Stimulated activated naive B cell treated with anti-CD40 and anti-IgM and Interleukin-4, amounts not matched to agents 10 μg/mL and 1 μg/mL and 100 μg/mL, for 72 hours (primary cell): ENCODE results near the gene CNNM3.

Experiments
- ATAC-seq, 2 donors: fragments of 150-1000 bp; cut with Tn5 transposase; replicated peaks; 2 replicates each; pipeline ENCODE4 v1.10.0; 2021; ENCODE audit warnings: moderate library complexity in 1 of 2
- DNase-seq: peaks from one replicate; pipeline ENCODE4 v3.0.0; 2021
- H3K27ac Mint-ChIP-seq: one replicate; pipeline ENCODE4 v1.8.0; 2022; ENCODE audit warnings: mild to moderate bottlenecking, mixed read lengths
- H3K27me3 Mint-ChIP-seq, 2 donors: one replicate each; pipeline ENCODE4 v1.8.0; 2022; ENCODE audit warnings: mixed read lengths in 2 of 2
- H3K36me3 Mint-ChIP-seq, 2 donors: one replicate each; pipeline ENCODE4 v1.8.0; 2022; ENCODE audit warnings: mixed read lengths in 2 of 2, mild to moderate bottlenecking in 1 of 2
- H3K4me1 Mint-ChIP-seq, 2 donors: one replicate each; pipeline ENCODE4 v1.8.0; 2022; ENCODE audit warnings: mixed read lengths in 2 of 2, mild to moderate bottlenecking in 1 of 2
- H3K4me3 Mint-ChIP-seq, 2 donors: one replicate each; pipeline ENCODE4 v1.8.0; 2022; ENCODE audit warnings: mild to moderate bottlenecking in 2 of 2, mixed read lengths in 2 of 2, moderate library complexity in 1 of 2
- H3K9me3 Mint-ChIP-seq, 2 donors: one replicate each; pipeline ENCODE4 v1.8.0; 2022; ENCODE audit warnings: mixed read lengths in 2 of 2, mild to moderate bottlenecking in 1 of 2

Gene CNNM3

DNA sequence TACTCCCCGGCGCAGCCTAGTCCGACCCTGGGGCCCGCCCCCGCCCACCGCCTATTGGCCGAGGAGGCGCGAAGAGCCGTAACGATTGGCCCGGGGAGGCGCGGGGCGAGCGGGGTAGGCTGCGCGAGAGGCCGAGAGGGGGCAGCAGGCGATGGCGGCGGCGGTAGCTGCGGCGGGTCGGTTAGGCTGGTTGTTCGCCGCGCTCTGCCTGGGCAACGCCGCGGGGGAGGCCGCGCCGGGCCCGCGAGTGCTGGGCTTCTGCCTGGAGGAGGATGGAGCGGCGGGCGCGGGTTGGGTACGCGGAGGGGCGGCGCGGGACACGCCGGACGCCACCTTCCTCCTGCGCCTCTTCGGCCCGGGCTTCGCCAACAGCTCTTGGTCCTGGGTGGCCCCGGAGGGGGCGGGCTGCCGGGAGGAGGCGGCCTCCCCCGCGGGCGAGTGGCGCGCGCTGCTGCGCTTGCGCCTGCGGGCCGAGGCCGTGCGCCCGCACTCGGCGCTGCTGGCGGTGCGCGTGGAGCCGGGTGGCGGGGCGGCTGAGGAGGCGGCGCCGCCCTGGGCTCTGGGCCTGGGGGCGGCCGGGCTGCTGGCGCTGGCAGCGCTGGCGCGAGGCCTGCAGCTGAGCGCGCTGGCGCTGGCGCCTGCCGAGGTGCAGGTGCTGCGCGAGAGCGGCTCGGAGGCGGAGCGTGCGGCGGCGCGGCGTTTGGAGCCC lies at the start of gene CNNM3:
CNNM3 (plus strand) TSS at position 142 of the 709 bp plus-strand sequence; CDS start at position 152, 10 bp downstream.
- ATAC-seq = peak; percentile 94
- H3K4me1 Mint-ChIP-seq = peaks cover 42 to 51% of the 10 kb centered on the region in 2 donors
- peak; percentile 94 for DNase-seq
- H3K27ac Mint-ChIP-seq = peak within 1 kb of the TSS; percentile 84
- H3K36me3 Mint-ChIP-seq = peaks cover 21 to 32% of the 10 kb centered on the region in 2 donors
- peak within 1 kb of the TSS; percentile 85 to 87 for H3K4me3 Mint-ChIP-seq
- no peaks in the 10 kb centered on the region for H3K27me3 Mint-ChIP-seq
- H3K9me3 Mint-ChIP-seq = no peaks in the 10 kb centered on the region

- Mint-ChIP-seq H3K27ac (peak overlapping the region; percentile 77), H3K4me1 (peaks cover 58 to 78% of the 10 kb centered on the region in 2 donors), H3K36me3 (peaks cover 9 to 12% of the 10 kb centered on the region in 2 donors), H3K4me3 (peak overlapping the region in 1 of 2 donors; percentile 11), H3K27me3 (no peaks in the 10 kb centered on the region), H3K9me3 (no peaks in the 10 kb centered on the region)
- no peak for ATAC-seq
- DNase-seq = no peak
These were observed 48.8 kb upstream of the CNNM3 start for GRCh38 chr2:96767135-96767871.

DNA sequence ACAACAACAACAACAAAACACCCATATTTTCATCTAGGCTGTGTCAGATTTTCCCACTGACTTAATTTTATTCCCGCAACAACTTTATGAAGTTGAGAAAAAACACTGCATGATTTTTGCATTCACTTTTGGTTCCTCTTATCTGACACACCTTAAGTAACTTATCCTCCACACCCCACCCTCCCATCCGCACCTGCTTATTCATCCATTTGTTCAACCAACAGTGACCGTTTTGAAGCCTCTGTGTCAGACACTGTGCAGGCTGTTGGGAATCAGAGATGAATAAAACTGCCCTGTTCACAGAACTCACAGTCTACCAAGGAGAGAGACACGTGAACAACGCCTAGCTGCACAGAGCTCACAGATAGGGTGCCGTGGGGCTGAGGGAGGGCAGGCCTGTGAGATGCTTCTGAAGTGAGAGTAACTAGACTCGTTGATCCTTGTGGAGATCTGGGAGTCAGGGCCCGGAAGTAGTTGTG lies 47.9 kb upstream of the CNNM3 start:
- no peak overlapping the region for H3K4me3 Mint-ChIP-seq
- H3K27ac Mint-ChIP-seq = peak overlapping the region; percentile 33
- H3K27me3 Mint-ChIP-seq = no peaks in the 10 kb centered on the region
- peaks cover 56 to 78% of the 10 kb centered on the region in 2 donors for H3K4me1 Mint-ChIP-seq
- ATAC-seq = peak; percentile 59 to 62
- DNase-seq = no peak
- H3K9me3 Mint-ChIP-seq = no peaks in the 10 kb centered on the region
- peaks cover 9 to 16% of the 10 kb centered on the region in 2 donors for H3K36me3 Mint-ChIP-seq

DNA sequence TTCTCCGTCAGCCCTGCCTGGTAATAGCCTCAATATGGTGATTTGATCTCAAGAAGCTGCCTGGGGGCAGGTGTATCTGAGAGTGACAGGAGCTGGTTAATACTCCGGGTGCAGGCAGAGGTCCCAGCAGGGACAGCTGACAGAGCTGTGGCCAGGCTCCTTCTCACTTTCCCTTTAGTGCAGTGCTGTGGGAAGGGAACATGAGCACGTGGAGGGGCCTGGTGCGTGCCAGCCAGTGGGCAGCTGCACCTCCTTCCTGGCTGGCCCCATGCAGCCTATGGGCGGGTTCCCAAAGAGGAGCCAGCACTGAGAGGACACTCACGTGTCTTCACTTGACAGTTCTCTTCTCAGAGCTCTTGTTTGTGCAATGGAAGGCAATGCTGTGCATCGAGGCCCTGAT lies 46.3 kb upstream of the CNNM3 start:
- no peaks in the 10 kb centered on the region for H3K9me3 Mint-ChIP-seq
- no peak overlapping the region for H3K4me3 Mint-ChIP-seq
- no peak for ATAC-seq
- no peak overlapping the region for H3K27ac Mint-ChIP-seq
- DNase-seq = no peak
- H3K27me3 Mint-ChIP-seq = no peaks in the 10 kb centered on the region
- H3K36me3 Mint-ChIP-seq = peaks cover 9 to 16% of the 10 kb centered on the region in 2 donors
- peaks cover 49 to 65% of the 10 kb centered on the region in 2 donors for H3K4me1 Mint-ChIP-seq

DNA sequence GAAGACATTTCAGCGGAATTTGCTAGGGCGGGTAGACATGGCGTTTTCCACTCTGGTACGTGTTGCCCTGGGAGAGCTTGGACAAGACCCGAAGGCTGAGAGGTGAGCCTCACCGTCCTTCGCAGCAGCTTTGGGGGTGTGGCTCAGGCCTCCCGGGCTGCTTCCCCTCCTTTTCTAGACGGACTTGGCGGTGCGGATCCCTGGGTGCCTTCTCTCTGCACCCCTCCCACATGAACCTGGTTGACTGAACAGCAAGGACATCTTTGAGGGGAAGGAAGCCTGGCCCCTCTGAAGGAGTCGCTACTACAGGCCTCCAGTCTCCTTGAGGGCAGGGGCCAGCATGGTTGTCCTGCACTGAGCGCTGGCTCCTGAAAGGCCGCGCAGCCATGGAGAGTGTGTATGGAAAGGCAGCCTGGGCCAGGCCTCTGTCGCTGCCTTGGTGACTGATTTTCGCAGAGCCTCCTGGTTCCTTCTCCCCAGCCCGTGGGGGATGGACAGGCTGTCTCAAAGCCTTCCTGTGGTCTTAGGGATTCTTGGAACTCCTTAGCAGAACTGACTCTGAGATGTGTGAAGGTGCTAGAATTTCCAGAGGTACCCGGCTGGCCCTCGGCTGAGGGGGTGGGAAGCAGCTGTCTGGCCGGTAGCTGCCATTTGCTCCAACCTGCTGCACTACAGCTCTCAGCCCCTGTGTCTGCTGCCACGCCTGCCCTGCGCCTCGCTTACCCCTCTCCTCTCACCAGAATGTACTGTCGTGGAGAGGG lies 45.4 kb upstream of the CNNM3 start:
- DNase-seq (no peak), ATAC-seq (no peak)
- H3K27ac Mint-ChIP-seq = no peak overlapping the region
- peaks cover 52 to 58% of the 10 kb centered on the region in 2 donors for H3K4me1 Mint-ChIP-seq
- no peak overlapping the region for H3K4me3 Mint-ChIP-seq
- peaks cover 9 to 16% of the 10 kb centered on the region in 2 donors for H3K36me3 Mint-ChIP-seq
- no peaks in the 10 kb centered on the region for H3K27me3 Mint-ChIP-seq
- H3K9me3 Mint-ChIP-seq = no peaks in the 10 kb centered on the region

DNA sequence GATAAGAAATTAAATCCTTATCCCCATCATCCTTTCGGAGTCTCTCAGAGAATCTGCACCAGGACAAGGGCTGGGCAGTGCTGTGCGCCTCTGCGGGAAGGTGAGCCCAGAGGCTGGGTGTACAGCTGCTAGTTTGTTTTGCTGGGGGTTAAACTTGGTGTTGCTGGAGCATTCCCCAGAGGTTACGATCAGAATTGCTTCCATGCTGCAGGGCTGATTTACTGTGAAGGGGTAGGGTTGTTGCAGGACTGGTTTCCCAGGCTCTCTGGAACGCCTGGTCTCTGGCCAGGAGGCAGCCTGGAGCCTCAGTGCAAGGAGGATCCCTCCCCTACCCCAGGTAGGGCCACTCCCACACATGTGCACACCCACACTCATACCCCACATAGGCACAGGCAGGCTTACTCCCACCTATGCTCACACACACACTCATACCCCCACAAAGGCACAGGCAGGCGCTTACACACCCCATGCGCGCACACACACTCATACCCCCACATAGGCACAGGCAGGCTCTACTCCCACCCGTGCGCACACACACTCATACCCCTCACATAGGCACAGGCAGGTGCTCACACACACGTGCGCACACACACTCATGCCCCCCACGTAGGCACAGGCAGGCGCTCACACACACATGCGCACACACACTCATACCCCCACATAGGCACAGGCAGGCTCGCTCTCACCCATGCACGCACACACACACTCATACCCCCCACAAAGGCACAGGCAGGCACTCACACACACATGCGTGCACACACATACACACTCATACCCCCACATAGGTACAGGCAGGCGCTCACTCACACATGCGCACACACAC lies 44.1 kb upstream of the CNNM3 start:
- ATAC-seq (no peak), DNase-seq (no peak)
- Mint-ChIP-seq H3K4me3 (no peak overlapping the region), H3K27me3 (no peaks in the 10 kb centered on the region), H3K36me3 (peaks cover 5 to 11% of the 10 kb centered on the region in 2 donors), H3K27ac (no peak overlapping the region), H3K9me3 (no peaks in the 10 kb centered on the region), H3K4me1 (peaks cover 51 to 53% of the 10 kb centered on the region in 2 donors)

- Mint-ChIP-seq H3K4me1 (peaks cover 44 to 47% of the 10 kb centered on the region in 2 donors), H3K4me3 (peak overlapping the region; percentile 12 to 14), H3K27ac (peak overlapping the region; percentile 44), H3K27me3 (no peaks in the 10 kb centered on the region), H3K36me3 (peaks cover 5 to 11% of the 10 kb centered on the region in 2 donors), H3K9me3 (no peaks in the 10 kb centered on the region)
- DNase-seq (no peak), ATAC-seq (peak in 1 of 2 donors; percentile 20)
These were observed 43.0 kb upstream of the CNNM3 start for GRCh38 chr2:96772903-96773671.

GRCh38 chr2:96773922-96774321 lies 42.1 kb upstream of the CNNM3 start:
- Mint-ChIP-seq H3K4me3 (peak overlapping the region; percentile 83 to 88), H3K36me3 (peaks cover 2 to 4% of the 10 kb centered on the region in 2 donors), H3K9me3 (no peaks in the 10 kb centered on the region), H3K4me1 (peaks cover 37 to 39% of the 10 kb centered on the region in 2 donors), H3K27ac (peak overlapping the region; percentile 89), H3K27me3 (no peaks in the 10 kb centered on the region)
- peak; percentile 74 to 81 for ATAC-seq
- peak; percentile 37 for DNase-seq

DNA sequence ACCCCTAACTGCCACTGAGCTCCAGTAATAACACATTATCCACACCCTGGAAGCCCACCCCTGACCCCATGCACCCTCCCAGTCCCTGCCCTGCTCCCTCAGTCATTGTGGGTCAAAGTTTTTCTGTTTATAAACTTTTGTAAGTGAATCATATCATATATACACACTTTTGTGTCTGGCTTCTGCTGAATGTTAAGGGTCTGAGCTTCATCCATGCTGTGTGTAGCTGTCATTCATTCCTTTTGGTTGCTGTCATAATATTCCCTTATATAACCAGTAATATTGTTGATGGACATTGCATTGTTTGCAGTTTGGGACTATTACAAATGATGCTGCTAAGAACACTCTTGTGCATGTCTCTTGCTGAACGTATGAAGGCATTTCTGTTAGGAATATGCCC lies 40.9 kb upstream of the CNNM3 start:
- no peak overlapping the region for H3K27ac Mint-ChIP-seq
- H3K4me1 Mint-ChIP-seq = peaks cover 30 to 31% of the 10 kb centered on the region in 2 donors
- ATAC-seq (no peak), DNase-seq (no peak)
- no peak overlapping the region for H3K4me3 Mint-ChIP-seq
- H3K27me3 Mint-ChIP-seq = no peaks in the 10 kb centered on the region
- no peaks in the 10 kb centered on the region for H3K9me3 Mint-ChIP-seq
- H3K36me3 Mint-ChIP-seq = peaks cover under 1 to 6% of the 10 kb centered on the region in 2 donors

GRCh38 chr2:96783388-96783787 lies 32.7 kb upstream of the CNNM3 start:
- no peaks in the 10 kb centered on the region for H3K27me3 Mint-ChIP-seq
- H3K9me3 Mint-ChIP-seq = no peaks in the 10 kb centered on the region
- no peak overlapping the region for H3K27ac Mint-ChIP-seq
- ATAC-seq (no peak), DNase-seq (no peak)
- no peaks in the 10 kb centered on the region for H3K4me1 Mint-ChIP-seq
- H3K36me3 Mint-ChIP-seq = peaks cover 0 to 13% of the 10 kb centered on the region in 2 donors
- H3K4me3 Mint-ChIP-seq = no peak overlapping the region

DNA sequence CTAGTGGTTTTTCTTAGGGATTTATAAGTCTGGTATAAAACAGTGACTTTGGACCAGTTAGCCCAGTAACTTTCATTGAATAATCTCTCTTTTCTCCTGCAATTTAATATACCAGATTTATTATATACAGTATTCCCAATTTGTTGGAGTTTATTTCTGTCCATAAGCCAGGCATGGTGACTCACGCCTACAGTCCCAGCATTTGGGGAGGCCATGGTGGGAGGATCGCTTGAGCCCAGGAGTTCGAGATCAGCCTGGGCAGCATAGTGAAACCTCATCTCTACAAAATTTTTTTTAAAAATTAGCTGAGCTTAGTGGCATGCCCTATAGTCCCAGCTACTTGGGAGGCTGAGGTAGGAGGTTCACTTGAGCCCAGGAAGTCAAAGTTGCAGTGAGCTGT lies 28.7 kb upstream of the CNNM3 start:
- Mint-ChIP-seq H3K4me3 (no peak overlapping the region), H3K36me3 (peaks cover 2 to 7% of the 10 kb centered on the region in 2 donors), H3K4me1 (peaks cover 0 to 5% of the 10 kb centered on the region in 2 donors), H3K27me3 (no peaks in the 10 kb centered on the region), H3K27ac (no peak overlapping the region), H3K9me3 (no peaks in the 10 kb centered on the region)
- DNase-seq = no peak
- ATAC-seq = no peak

DNA sequence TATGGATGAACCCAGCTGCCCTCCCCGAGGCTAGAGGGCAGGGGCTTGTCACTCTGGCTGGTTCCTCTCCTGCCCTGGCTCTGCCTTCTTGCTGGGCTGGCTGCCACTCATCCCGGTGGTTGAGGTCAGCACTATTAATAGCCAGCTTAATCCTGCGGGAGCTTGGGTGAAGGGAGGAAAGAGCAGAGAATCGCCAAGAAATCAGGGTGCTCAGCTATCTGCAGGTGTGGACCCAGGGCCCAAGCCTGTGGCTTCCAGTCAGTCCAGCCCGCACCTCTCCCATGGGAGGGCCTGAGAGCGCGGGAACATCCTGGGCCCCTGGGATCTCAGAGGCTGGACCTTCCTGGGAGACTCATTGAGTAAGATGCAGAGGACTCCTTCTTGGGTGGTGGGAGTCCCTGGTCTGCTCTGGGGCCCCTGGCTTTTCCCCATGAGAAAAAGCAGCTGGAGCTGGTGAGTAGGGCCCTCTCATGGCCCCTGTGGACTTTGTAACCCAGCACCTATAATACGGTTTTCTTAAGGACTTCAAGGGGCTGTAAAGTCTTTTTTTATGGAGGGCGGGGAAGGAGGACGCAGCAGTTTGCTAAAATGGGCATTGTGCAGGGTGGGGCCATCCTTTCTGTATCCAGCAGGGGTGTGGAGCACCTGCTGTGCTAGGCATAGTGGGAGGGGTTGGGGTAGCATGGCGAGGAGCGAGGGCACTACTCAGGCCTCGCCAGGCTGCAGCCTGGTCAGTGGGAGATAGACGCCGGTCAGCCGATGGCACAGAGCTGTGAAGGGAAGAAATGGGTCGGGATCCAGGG lies 27.4 kb upstream of the CNNM3 start:
- H3K27me3 Mint-ChIP-seq = no peaks in the 10 kb centered on the region
- no peak overlapping the region for H3K4me3 Mint-ChIP-seq
- ATAC-seq (no peak), DNase-seq (no peak)
- peaks cover 0 to 6% of the 10 kb centered on the region in 2 donors for H3K4me1 Mint-ChIP-seq
- H3K27ac Mint-ChIP-seq = peak overlapping the region; percentile 90
- H3K36me3 Mint-ChIP-seq = peaks cover 2 to 4% of the 10 kb centered on the region in 2 donors
- H3K9me3 Mint-ChIP-seq = no peaks in the 10 kb centered on the region
